HL-60 (cell line): ENCODE data around the gene VPREB3.

ENCODE experiments used
- CTCF ChIP-seq: IDR thresholded peaks from one replicate; pipeline ENCODE4 v1.5.1; 2011; ENCODE audit warnings: low read length, control low read depth, inconsistent platforms; ENCODE audit not compliant: insufficient read depth
- GABPA ChIP-seq: IDR thresholded peaks from 2 replicates; pipeline ENCODE4 v1.6.1; 2012; ENCODE audit warnings: low read depth
- POLR2AphosphoS5 ChIP-seq: IDR thresholded peaks from 2 replicates; pipeline ENCODE4 v1.6.1; 2012; ENCODE audit warnings: low read depth
- TF ChIP-seq, protein P1 (sequence below): IDR thresholded peaks from 2 replicates; pipeline ENCODE4 v1.6.1; 2012; ENCODE audit warnings: low read depth; ENCODE audit not compliant: insufficient replicate concordance

GRCh38 chr22:23737696-23738095, 16.5 kb downstream of the VPREB3 start:
- TF ChIP-seq CTCF (no peak), POLR2AphosphoS5 (no peak), GABPA (no peak)
- TF ChIP-seq, protein P1, sequence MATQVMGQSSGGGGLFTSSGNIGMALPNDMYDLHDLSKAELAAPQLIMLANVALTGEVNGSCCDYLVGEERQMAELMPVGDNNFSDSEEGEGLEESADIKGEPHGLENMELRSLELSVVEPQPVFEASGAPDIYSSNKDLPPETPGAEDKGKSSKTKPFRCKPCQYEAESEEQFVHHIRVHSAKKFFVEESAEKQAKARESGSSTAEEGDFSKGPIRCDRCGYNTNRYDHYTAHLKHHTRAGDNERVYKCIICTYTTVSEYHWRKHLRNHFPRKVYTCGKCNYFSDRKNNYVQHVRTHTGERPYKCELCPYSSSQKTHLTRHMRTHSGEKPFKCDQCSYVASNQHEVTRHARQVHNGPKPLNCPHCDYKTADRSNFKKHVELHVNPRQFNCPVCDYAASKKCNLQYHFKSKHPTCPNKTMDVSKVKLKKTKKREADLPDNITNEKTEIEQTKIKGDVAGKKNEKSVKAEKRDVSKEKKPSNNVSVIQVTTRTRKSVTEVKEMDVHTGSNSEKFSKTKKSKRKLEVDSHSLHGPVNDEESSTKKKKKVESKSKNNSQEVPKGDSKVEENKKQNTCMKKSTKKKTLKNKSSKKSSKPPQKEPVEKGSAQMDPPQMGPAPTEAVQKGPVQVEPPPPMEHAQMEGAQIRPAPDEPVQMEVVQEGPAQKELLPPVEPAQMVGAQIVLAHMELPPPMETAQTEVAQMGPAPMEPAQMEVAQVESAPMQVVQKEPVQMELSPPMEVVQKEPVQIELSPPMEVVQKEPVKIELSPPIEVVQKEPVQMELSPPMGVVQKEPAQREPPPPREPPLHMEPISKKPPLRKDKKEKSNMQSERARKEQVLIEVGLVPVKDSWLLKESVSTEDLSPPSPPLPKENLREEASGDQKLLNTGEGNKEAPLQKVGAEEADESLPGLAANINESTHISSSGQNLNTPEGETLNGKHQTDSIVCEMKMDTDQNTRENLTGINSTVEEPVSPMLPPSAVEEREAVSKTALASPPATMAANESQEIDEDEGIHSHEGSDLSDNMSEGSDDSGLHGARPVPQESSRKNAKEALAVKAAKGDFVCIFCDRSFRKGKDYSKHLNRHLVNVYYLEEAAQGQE: no peak
